Esophagus squamous epithelium (tissue), 4 donors: ENCODE results near the gene RELN.

Experiments used
- CTCF ChIP-seq, 6 experiments: fragments of 450-650 bp in 4 of 6; fragments of 200-600 bp in 2 of 6; sonication (generic) in 2 of 6; IDR thresholded peaks; one replicate each; pipeline ENCODE4 v1.5.1; 2016 to 2019; ENCODE audit warnings: antibody characterized with exemption in 6 of 6, mild to moderate bottlenecking in 4 of 6, moderate library complexity in 4 of 6
- POLR2A ChIP-seq, 4 donors: fragments of 450-650 bp; IDR thresholded peaks; one replicate each; pipeline ENCODE4 v1.6.1; 2017; ENCODE audit warnings: antibody characterized with exemption in 4 of 4, mild to moderate bottlenecking in 4 of 4, moderate library complexity in 3 of 4

- TF ChIP-seq CTCF (IDR thresholded peaks at IDR 0.05) (no peak), POLR2A (IDR thresholded peaks at IDR 0.05) (no peak)
Measured at GRCh38 chr7:103699032-103699431, 290.4 kb downstream of the RELN start.
